GM23248 (cell line): ENCODE measurements around the gene HARBI1.

Experiments used
- EZH2 ChIP-seq: fragments of 200-600 bp; sonication (generic); IDR thresholded peaks from 2 replicates; pipeline ENCODE4 v1.6.1; 2018; ENCODE audit warnings: antibody characterized with exemption, mild to moderate bottlenecking; ENCODE audit not compliant: insufficient read depth, poor library complexity, severe bottlenecking
- EZH2phosphoT487 ChIP-seq: fragments of 200-600 bp; sonication (generic); IDR thresholded peaks from 2 replicates; pipeline ENCODE4 v1.6.1; 2018; ENCODE audit warnings: antibody characterized with exemption, moderate library complexity, mild to moderate bottlenecking, low read depth; ENCODE audit not compliant: insufficient read depth

- no peak for TF ChIP-seq EZH2
- TF ChIP-seq EZH2phosphoT487, result no peak
Observed at GRCh38 chr11:46661836-46662235, 44.8 kb upstream of the HARBI1 start.
